IMR-90 (cell line): ENCODE measurements around the gene PBX4. TPM values are rescaled to one million over a fixed set of nuclear protein-coding genes. Genes with fewer than 3 reads are reported as not detected.

ENCODE experiments used
- ATAC-seq: fragments of 200-7000 bp; cut with Tn5 transposase; 2 replicates; pipeline ENCODE4 v1.9.1; 2020; ENCODE audit warnings: low read depth, mild to moderate bottlenecking, moderate library complexity
- BruUV-seq: library from RNA; stranded (reverse); fragments of 400-500 nt; replicated peaks from 2 replicates; lab custom pipeline; 2021; lab: Mats Ljungman, UMichigan
- CTCF ChIA-PET: fragments of 300-600 bp; formaldehyde crosslinking; extraction: SDS; loops from one replicate; lab custom pipeline; 2021; ENCODE audit warnings: antibody characterized with exemption; lab: Yijun Ruan, JAX
- POLR2A ChIA-PET: fragments of 300-600 bp; sonication (Branson Sonifier 250); formaldehyde crosslinking; loops from one replicate; lab custom pipeline; 2022; ENCODE audit warnings: antibody characterized with exemption; ENCODE audit not compliant: unreplicated experiment; lab: Charles Lee
- DNase-seq: peaks from one replicate; pipeline ENCODE4 v3.0.0; 2013
- H2AFZ ChIP-seq: replicated peaks from 2 replicates; pipeline ENCODE3; 2013; ENCODE audit warnings: low read length, mild to moderate bottlenecking; ENCODE audit not compliant: poor library complexity
- H2AK5ac ChIP-seq: 2 replicates; pipeline ENCODE4 v1.6.1; 2013; ENCODE audit warnings: low read depth, low read length, inconsistent platforms
- H2AK9ac ChIP-seq: replicated peaks from 2 replicates; pipeline ENCODE3; 2013; ENCODE audit warnings: mild to moderate bottlenecking, low read depth, low read length, moderate library complexity; ENCODE audit not compliant: poor library complexity
- H2BK120ac ChIP-seq: 2 replicates; pipeline ENCODE4 v1.6.1; 2013; ENCODE audit warnings: low read depth, low read length, inconsistent platforms
- H2BK15ac ChIP-seq: 3 replicates; pipeline ENCODE4 v1.6.1; 2013; ENCODE audit warnings: low read depth, low read length, inconsistent platforms
- H2BK20ac ChIP-seq: 2 replicates; pipeline ENCODE4 v1.6.1; 2013; ENCODE audit warnings: low read depth, mild to moderate bottlenecking, inconsistent platforms, low read length, moderate library complexity
- H2BK5ac ChIP-seq: 2 replicates; pipeline ENCODE4 v1.6.1; 2013; ENCODE audit warnings: mild to moderate bottlenecking, low read depth, low read length, inconsistent platforms; ENCODE audit not compliant: poor library complexity, severe bottlenecking
- H3K14ac ChIP-seq: replicated peaks from 2 replicates; pipeline ENCODE4 v1.6.1; 2013; ENCODE audit warnings: low read depth, low read length, inconsistent platforms
- H3K18ac ChIP-seq: 2 replicates; pipeline ENCODE4 v1.6.1; 2013; ENCODE audit warnings: low read depth, low read length, control low read depth
- H3K23ac ChIP-seq: 2 replicates; pipeline ENCODE4 v1.6.1; 2013; ENCODE audit warnings: low read depth, low read length, inconsistent platforms
- H3K27ac ChIP-seq: 2 replicates; pipeline ENCODE4 v1.5.1; 2013; ENCODE audit warnings: mild to moderate bottlenecking, control low read depth, low read length; ENCODE audit not compliant: insufficient read depth
- H3K27me3 ChIP-seq: 2 replicates; pipeline ENCODE4 v1.6.1; 2013; ENCODE audit warnings: low read length; ENCODE audit not compliant: control insufficient read depth, insufficient read depth
- H3K36me3 ChIP-seq: 2 replicates; pipeline ENCODE4 v1.6.1; 2013; ENCODE audit warnings: low read length, mixed read lengths; ENCODE audit not compliant: control insufficient read depth, insufficient read depth
- H3K4ac ChIP-seq: 2 replicates; pipeline ENCODE4 v1.6.1; 2013; ENCODE audit warnings: low read depth, low read length, inconsistent platforms
- H3K4me1 ChIP-seq: 2 replicates; pipeline ENCODE4 v1.6.1; 2013; ENCODE audit warnings: low read length, mixed read lengths; ENCODE audit not compliant: control insufficient read depth, insufficient read depth
- H3K4me2 ChIP-seq: 2 replicates; pipeline ENCODE4 v1.6.1; 2013; ENCODE audit warnings: low read depth, mild to moderate bottlenecking, control low read depth, low read length, moderate library complexity
- H3K4me3 ChIP-seq: 2 replicates; pipeline ENCODE4 v1.5.1; 2013; ENCODE audit warnings: low read depth, mild to moderate bottlenecking, control low read depth, low read length, moderate library complexity; ENCODE audit not compliant: insufficient read depth
- H3K56ac ChIP-seq: 2 replicates; pipeline ENCODE4 v1.6.1; 2013; ENCODE audit warnings: low read length, inconsistent platforms; ENCODE audit not compliant: insufficient read depth; ENCODE audit errors: extremely low read depth
- H3K79me1 ChIP-seq, 2 experiments: 2 replicates each; pipeline ENCODE4 v1.6.1; 2013; ENCODE audit warnings: low read length in 2 of 2, inconsistent platforms in 1 of 2, low read depth in 1 of 2
- H3K9ac ChIP-seq: 2 replicates; pipeline ENCODE4 v1.6.1; 2013; ENCODE audit warnings: low read depth, low read length, control low read depth
- H3K9me1 ChIP-seq: 2 replicates; pipeline ENCODE4 v1.6.1; 2013; ENCODE audit warnings: low read length, inconsistent platforms; ENCODE audit not compliant: insufficient read depth
- H3K9me3 ChIP-seq: 2 replicates; pipeline ENCODE4 v1.6.1; 2013; ENCODE audit warnings: low read length; ENCODE audit not compliant: control insufficient read depth, insufficient read depth
- H4K20me1 ChIP-seq: 2 replicates; pipeline ENCODE4 v1.6.1; 2013; ENCODE audit warnings: low read length, inconsistent platforms; ENCODE audit not compliant: insufficient read depth
- H4K5ac ChIP-seq: 2 replicates; pipeline ENCODE4 v1.6.1; 2013; ENCODE audit warnings: mild to moderate bottlenecking, low read depth, low read length, control low read depth
- H4K8ac ChIP-seq, 2 experiments: 2 replicates each; pipeline ENCODE4 v1.6.1; 2013; ENCODE audit warnings: low read depth in 2 of 2, low read length in 2 of 2, control low read depth in 1 of 2, inconsistent platforms in 1 of 2
- H4K91ac ChIP-seq: 2 replicates; pipeline ENCODE4 v1.6.1; 2013; ENCODE audit warnings: low read depth, low read length, inconsistent platforms; ENCODE audit not compliant: insufficient read depth
- BHLHE40 ChIP-seq: fragments of 150-350 bp; IDR thresholded peaks from 2 replicates; pipeline ENCODE4 v1.6.1; 2016; ENCODE audit warnings: mild to moderate bottlenecking, low read depth, low read length
- CEBPB ChIP-seq: IDR thresholded peaks from 2 replicates; pipeline ENCODE4 v1.6.1; 2012; ENCODE audit warnings: low read depth, low read length, improper control_type of control experiment
- CHD1 ChIP-seq: IDR thresholded peaks from 2 replicates; pipeline ENCODE4 v1.6.1; 2012; ENCODE audit warnings: low read depth, low read length, improper control_type of control experiment
- FOS ChIP-seq: fragments of 150-350 bp; IDR thresholded peaks from 2 replicates; pipeline ENCODE4 v1.6.1; 2016; ENCODE audit warnings: low read depth, low read length
- MAFK ChIP-seq: IDR thresholded peaks from 2 replicates; pipeline ENCODE4 v1.6.1; 2012; ENCODE audit warnings: low read depth, low read length, improper control_type of control experiment
- MAZ ChIP-seq: IDR thresholded peaks from 2 replicates; pipeline ENCODE4 v1.6.1; 2012; ENCODE audit warnings: low read depth, mild to moderate bottlenecking, low read length, improper control_type of control experiment, moderate library complexity, borderline replicate concordance
- MXI1 ChIP-seq: IDR thresholded peaks from 2 replicates; pipeline ENCODE4 v1.6.1; 2012; ENCODE audit warnings: low read depth, mild to moderate bottlenecking, low read length, moderate library complexity, borderline replicate concordance
- RAD21 ChIP-seq: IDR thresholded peaks from 2 replicates; pipeline ENCODE4 v1.6.1; 2012; ENCODE audit warnings: low read length, improper control_type of control experiment
- RCOR1 ChIP-seq: IDR thresholded peaks from 2 replicates; pipeline ENCODE4 v1.6.1; 2012; ENCODE audit warnings: mild to moderate bottlenecking, low read length, improper control_type of control experiment; ENCODE audit not compliant: insufficient replicate concordance
- SMC3 ChIP-seq: fragments of 150-350 bp; IDR thresholded peaks from 2 replicates; pipeline ENCODE4 v1.6.1; 2016; ENCODE audit warnings: low read depth, mild to moderate bottlenecking, antibody characterized with exemption, low read length, moderate library complexity
- WGBS, 2 experiments: methylation state at CpG; one replicate each; pipeline versions ENCODE4 v1.1.5 to v1.1.7; 2013; ENCODE audit warnings: missing lambda C conversion rate in 2 of 2; ENCODE audit not compliant: insufficient read length in 1 of 2; ENCODE audit errors: extremely low coverage in 2 of 2; 5-methylcytosine and 5-hydroxymethylcytosine counted together
- dilution Hi-C: fragments of 300-500 bp; cut with HindIII; formaldehyde crosslinking; loops from one replicate; pipeline ENCODE4 v1.14.3; 2018; ENCODE audit warnings: low sequenced_read_pairs; ENCODE audit not compliant: unreplicated experiment
- in situ Hi-C: fragments of 300-500 bp; cut with MboI; formaldehyde crosslinking; loops from 3 replicates; pipeline ENCODE4 v1.14.3; 2019; ENCODE audit warnings: low sequenced_read_pairs, inconsistent platforms, mixed read lengths
- intact Hi-C: fragments of 100-400 bp; cut with micrococcal nuclease; formaldehyde crosslinking; loops from 2 replicates; pipeline ENCODE4 v1.10.0; 2022
- polyA plus RNA-seq, 3 experiments: library from polyadenylated mRNA; depleted of rRNA; stranded (reverse); fragments of >200 nt; gene quantifications; 2 replicates each; pipeline ENCODE4 v1.2.3, GENCODE V29; 2012; ENCODE audit warnings: low replicate concordance in 1 of 3
- total RNA-seq: library from RNA; depleted of rRNA; stranded (reverse); fragments of >200 nt; gene quantifications from 2 replicates; pipeline ENCODE4 v1.2.3, GENCODE V29; 2012
- TF ChIP-seq, protein P1 (sequence below): fragments of 150-350 bp; IDR thresholded peaks from 2 replicates; pipeline ENCODE4 v1.6.1; 2016; ENCODE audit warnings: low read depth, mild to moderate bottlenecking, low read length, moderate library complexity, borderline replicate concordance
- TF ChIP-seq, protein P2 (sequence below): fragments of 150-350 bp; IDR thresholded peaks from 2 replicates; pipeline ENCODE4 v1.6.1; 2017; ENCODE audit warnings: mild to moderate bottlenecking, antibody characterized with exemption, low read length, low read depth

PBX4 gene
- total and polyA plus RNA-seq, 2 of the 4 experiments (the other 2 are of a cell fraction): 0.90 to 2.9 TPM

- dilution Hi-C loops: no loop called here
- H3K9me3 ChIP-seq: no peaks in the 10 kb centered on the region
- H2BK5ac ChIP-seq: no peak within 1 kb of the TSS
- no peaks in the 10 kb centered on the region for H3K27me3 ChIP-seq
- H3K14ac ChIP-seq: no peak within 1 kb of the TSS
- no peak within 1 kb of the TSS for H3K56ac ChIP-seq
- intact Hi-C loops: no loop called here
- no peak within 1 kb of the TSS for H3K27ac ChIP-seq
- H3K4me3 ChIP-seq: no peak within 1 kb of the TSS
- no peak within 1 kb of the TSS for H4K8ac ChIP-seq
- H2AFZ ChIP-seq: peak within 1 kb of the TSS; percentile 67
- H4K20me1 ChIP-seq: peaks cover 33% of the 10 kb centered on the region
- H3K4ac ChIP-seq: no peak within 1 kb of the TSS
- no peak within 1 kb of the TSS for H2BK15ac ChIP-seq
- ATAC-seq (no peak), DNase-seq (peak; percentile 19)
- no peak within 1 kb of the TSS for H2BK20ac ChIP-seq
- no peaks in the 10 kb centered on the region for H3K9me1 ChIP-seq
- H3K23ac ChIP-seq: no peak within 1 kb of the TSS
- in situ Hi-C loops: loop anchor here (25.0 kb wide), 1 partner anchor 433 kb away; no protein-coding TSS in a partner anchor
- H2AK9ac ChIP-seq: no peak within 1 kb of the TSS
- no peak within 1 kb of the TSS for H3K18ac ChIP-seq
- H3K4me1 ChIP-seq: peaks cover 7% of the 10 kb centered on the region
- no TSS peak for BruUV-seq
- H3K79me1 ChIP-seq: peaks cover 6 to 22% of the 10 kb centered on the region in 2 experiments; a peak in 3 of 4 replicates
- CTCF ChIA-PET: interaction anchor here (1.0 kb wide), 1 partner anchor 115 kb away, joined by 4 read pairs; the partner anchor contains the start of gene GMIP
- no peak within 1 kb of the TSS for H3K4me2 ChIP-seq
- no peak within 1 kb of the TSS for H2AK5ac ChIP-seq
- H3K36me3 ChIP-seq: peaks cover 23% of the 10 kb centered on the region
- H2BK120ac ChIP-seq: no peak within 1 kb of the TSS
- POLR2A ChIA-PET: no interaction called here
- no peak within 1 kb of the TSS for H3K9ac ChIP-seq
- H4K91ac ChIP-seq: no peak within 1 kb of the TSS
- no peak within 1 kb of the TSS for H4K5ac ChIP-seq
- no peak for TF ChIP-seq RCOR1
- no peak for TF ChIP-seq BHLHE40
- TF ChIP-seq CHD1: no peak
- TF ChIP-seq MAZ: no peak
- TF ChIP-seq, protein P1, sequence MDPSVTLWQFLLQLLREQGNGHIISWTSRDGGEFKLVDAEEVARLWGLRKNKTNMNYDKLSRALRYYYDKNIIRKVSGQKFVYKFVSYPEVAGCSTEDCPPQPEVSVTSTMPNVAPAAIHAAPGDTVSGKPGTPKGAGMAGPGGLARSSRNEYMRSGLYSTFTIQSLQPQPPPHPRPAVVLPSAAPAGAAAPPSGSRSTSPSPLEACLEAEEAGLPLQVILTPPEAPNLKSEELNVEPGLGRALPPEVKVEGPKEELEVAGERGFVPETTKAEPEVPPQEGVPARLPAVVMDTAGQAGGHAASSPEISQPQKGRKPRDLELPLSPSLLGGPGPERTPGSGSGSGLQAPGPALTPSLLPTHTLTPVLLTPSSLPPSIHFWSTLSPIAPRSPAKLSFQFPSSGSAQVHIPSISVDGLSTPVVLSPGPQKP: no peak
- no peak for TF ChIP-seq RAD21
- no peak for TF ChIP-seq CEBPB
- TF ChIP-seq, protein P2, sequence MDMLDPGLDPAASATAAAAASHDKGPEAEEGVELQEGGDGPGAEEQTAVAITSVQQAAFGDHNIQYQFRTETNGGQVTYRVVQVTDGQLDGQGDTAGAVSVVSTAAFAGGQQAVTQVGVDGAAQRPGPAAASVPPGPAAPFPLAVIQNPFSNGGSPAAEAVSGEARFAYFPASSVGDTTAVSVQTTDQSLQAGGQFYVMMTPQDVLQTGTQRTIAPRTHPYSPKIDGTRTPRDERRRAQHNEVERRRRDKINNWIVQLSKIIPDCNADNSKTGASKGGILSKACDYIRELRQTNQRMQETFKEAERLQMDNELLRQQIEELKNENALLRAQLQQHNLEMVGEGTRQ: no peak
- TF ChIP-seq MXI1: no peak
- no peak for TF ChIP-seq FOS
- TF ChIP-seq MAFK: no peak
- TF ChIP-seq SMC3: no peak
- WGBS, 2 experiments: 54% methylated on average over 21 of the region's 50 CpGs; no CpG with 5 or more reads in 1 of the 2 experiments
These were observed 89.6 kb downstream of the PBX4 start, which contains the start of gene YJEFN3 for GRCh38 chr19:19528721-19529490. Gene YJEFN3, plus strand, starts transcription at chr19:19528911. Its CDS starts 22 bp downstream, at chr19:19528933.
